Measurements from ENCODE around the gene PBX1.

PBX1 gene

GRCh38 chr1:164876398-164877116, 317.6 kb downstream of the PBX1 start:
- no peak for DNase-seq (ENCODE audit: low read depth)

- DNase-seq (ENCODE audit: low read depth), result no peak
Measured at GRCh38 chr1:164880199-164880598, 321.2 kb downstream of the PBX1 start.

GRCh38 chr1:164880644-164881043, 321.7 kb downstream of the PBX1 start:
- DNase-seq (ENCODE audit: low read depth), result no peak

GRCh38 chr1:164885311-164885710, 326.3 kb downstream of the PBX1 start:
- DNase-seq (ENCODE audit: low read depth), result no peak

- no peak for DNase-seq (ENCODE audit: low read depth)
Measured at GRCh38 chr1:164886101-164886500, 327.1 kb downstream of the PBX1 start.

- DNase-seq (ENCODE audit: low read depth), result no peak
Measured at GRCh38 chr1:164891615-164892014, 332.6 kb downstream of the PBX1 start.

GRCh38 chr1:164895026-164895912, 336.3 kb downstream of the PBX1 start:
- no peak for DNase-seq (ENCODE audit: low read depth)

DNA sequence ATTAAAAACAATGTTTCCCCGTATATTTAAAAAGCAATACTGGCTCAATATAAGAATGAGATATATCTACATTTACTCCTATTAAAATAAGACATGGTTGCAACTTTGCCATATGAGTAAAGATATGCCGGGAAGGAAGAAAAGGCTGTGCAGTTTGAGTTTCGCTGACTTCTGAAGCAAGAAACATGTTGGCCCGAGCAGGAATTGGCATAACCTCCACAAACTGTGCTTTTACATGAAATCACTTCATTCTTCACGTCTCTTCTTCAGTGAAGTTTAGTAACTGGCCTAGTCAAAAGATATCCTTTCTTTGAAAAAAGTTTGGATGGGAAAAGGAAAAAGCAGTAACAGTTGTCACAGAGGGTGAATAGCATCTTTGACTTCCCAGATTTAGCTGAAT, 342.0 kb downstream of the PBX1 start:
- DNase-seq (ENCODE audit: low read depth), result no peak
